ENCODE results near the gene STK32A.
"Not testable (repeated sequence)": the region's sequence is repeated elsewhere in the genome, so short reads cannot be mapped to it uniquely, and the experiment has no call there.

STK32A gene

GRCh38 chr5:147225938-147226337 lies 8.9 kb upstream of the STK32A start:
- Mint-ChIP-seq H3K27me3 (peaks cover under 1% of the 10 kb centered on the region), H3K27ac (no peak overlapping the region), H3K9me3 (peaks cover 10% of the 10 kb centered on the region), H3K36me3 (ENCODE audit: low read depth) (no peaks in the 10 kb centered on the region), H3K4me3 (no peak overlapping the region), H3K4me1 (ENCODE audit: low read depth) (no peaks in the 10 kb centered on the region)
- intact Hi-C loops (cut with micrococcal nuclease): no loop called here

DNA sequence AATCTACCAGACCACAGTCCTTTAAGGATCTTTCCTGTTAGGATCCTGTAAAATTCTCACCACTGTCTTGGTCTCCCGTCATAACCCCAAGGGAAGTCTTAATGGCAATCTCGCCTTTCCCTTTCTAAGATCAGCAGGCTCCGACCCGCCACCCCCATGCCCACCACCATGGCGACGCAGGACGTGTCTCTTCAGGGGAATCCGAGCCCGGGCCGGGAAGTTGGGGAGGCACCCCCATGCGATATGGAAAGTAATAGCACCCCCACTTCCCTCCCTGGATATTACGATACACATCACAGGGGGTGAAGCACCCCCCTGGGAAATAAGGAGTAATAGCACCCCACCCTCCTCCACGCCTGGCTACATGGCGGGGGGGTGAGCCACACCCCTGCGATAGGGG lies 8.3 kb upstream of the STK32A start:
- H3K9me3 Mint-ChIP-seq: peaks cover 10% of the 10 kb centered on the region
- peaks cover 7% of the 10 kb centered on the region for H3K27me3 Mint-ChIP-seq
- H3K4me1 Mint-ChIP-seq (ENCODE audit: low read depth): no peaks in the 10 kb centered on the region
- no peak overlapping the region for H3K4me3 Mint-ChIP-seq
- intact Hi-C loops (cut with micrococcal nuclease): no loop called here
- H3K36me3 Mint-ChIP-seq (ENCODE audit: low read depth): no peaks in the 10 kb centered on the region
- H3K27ac Mint-ChIP-seq: no peak overlapping the region

- H3K4me3 Mint-ChIP-seq: no peak overlapping the region
- peaks cover 57% of the 10 kb centered on the region for H3K27me3 Mint-ChIP-seq
- no peaks in the 10 kb centered on the region for H3K9me3 Mint-ChIP-seq
- H3K4me1 Mint-ChIP-seq (ENCODE audit: low read depth): no peaks in the 10 kb centered on the region
- no peaks in the 10 kb centered on the region for H3K36me3 Mint-ChIP-seq (ENCODE audit: low read depth)
- H3K27ac Mint-ChIP-seq: no peak overlapping the region
- intact Hi-C loops (cut with micrococcal nuclease): no loop called here
Observed at GRCh38 chr5:147234239-147234824, 494 bp upstream of the STK32A start.

DNA sequence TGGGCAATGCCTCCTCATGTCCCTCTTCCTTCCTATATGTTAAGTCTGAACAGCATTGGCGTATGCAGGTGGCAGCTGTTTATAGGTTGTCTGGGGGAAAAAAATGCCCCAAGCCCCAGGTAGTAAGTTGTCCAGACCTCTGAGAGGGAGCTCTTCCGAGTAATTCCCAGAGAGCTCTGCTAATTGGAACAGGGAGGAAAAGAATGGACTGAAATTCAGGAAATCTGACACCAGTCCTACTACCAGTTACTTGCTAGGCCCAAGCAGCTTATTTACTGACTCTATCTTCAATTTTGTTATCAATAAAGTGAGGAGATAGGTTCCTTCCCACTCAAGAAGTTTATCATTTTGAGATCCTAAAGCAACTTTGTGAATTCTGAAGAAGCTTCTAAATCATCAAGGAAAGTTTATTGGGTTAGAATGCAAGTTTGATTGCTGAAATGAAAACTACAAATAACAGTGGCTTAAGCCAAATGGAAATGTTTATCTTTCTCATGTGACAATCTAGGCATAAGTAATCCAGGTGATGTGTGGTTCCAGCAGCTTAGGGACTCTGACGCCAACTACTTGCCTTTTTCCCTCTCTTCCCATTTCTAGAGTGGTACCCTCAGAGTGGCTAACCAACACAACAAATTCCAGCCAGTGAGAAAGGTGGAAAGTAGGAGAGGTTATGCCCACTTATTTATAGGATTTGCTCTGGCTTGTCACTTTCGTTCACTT lies 5.6 kb downstream of the STK32A start:
- H3K27me3 Mint-ChIP-seq: peaks cover 20% of the 10 kb centered on the region

DNA sequence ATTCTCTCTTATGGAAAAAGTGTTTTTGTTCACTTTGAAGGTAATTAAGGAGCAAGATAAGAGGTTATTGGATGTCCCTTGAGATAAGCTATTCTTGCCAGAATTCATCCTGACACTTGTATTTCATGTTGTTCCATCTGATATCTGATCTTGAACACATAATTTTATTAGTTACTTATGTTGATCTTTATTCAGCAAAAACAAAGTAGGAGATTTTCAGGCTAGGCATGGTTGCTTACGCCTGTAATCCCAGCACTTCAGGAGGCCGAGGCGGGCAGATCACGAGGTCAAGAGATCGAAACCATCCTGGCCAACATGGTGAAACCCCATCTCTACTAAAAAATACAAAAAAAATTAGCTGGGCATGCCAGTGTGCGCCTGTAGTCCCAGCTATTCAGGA lies 8.4 kb downstream of the STK32A start:
- H3K4me3 Mint-ChIP-seq; intact Hi-C loops (cut with micrococcal nuclease): not testable (repeated sequence)

More for the DNA sequence above, 5.6 kb downstream of the STK32A start:
- intact Hi-C loops (cut with micrococcal nuclease): no loop called here
- no peak overlapping the region for H3K4me3 Mint-ChIP-seq
- no peaks in the 10 kb centered on the region for H3K4me1 Mint-ChIP-seq (ENCODE audit: low read depth)
- no peaks in the 10 kb centered on the region for H3K36me3 Mint-ChIP-seq (ENCODE audit: low read depth)
- H3K9me3 Mint-ChIP-seq: no peaks in the 10 kb centered on the region
- H3K27ac Mint-ChIP-seq: no peak overlapping the region

DNA sequence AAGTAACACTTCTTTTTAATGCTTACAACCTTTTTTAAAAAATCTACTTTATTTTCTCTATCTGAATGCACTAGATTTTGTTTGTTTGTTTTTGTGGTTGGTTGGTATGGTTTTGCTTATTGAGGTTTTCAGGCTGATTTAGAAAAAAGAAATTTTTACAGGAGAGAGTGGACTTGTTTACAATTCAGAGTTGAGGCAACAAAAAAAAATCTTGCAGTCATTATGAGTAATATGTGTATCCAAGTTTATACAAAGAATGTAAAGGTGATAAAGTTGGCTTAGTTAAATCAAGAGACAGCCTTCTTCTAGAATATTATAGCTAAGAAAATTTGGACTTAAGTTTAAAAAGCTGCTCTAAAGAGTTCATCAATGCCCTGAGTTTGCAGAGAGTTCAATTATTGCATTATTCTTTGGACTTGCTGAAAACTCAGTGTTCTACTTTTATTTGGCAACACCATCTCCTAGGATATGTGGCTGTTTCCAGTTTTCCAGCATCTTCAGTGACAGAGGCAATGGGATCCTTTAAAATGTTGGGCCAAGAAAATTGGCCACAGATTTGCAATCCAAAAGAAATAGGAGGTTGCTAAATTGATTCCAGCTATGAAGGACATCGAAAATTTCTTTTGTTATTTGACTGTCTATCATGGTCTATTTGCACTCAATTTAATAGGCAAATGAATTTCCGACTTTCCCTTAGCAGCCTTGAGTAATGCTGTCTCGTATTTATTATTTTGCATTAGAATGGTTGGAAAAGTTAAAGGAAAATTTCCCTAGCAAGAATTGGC lies 10.7 kb downstream of the STK32A start:
- Mint-ChIP-seq H3K4me3 (no peak overlapping the region), H3K4me1 (ENCODE audit: low read depth) (no peaks in the 10 kb centered on the region), H3K27me3 (peaks cover 1% of the 10 kb centered on the region), H3K9me3 (no peaks in the 10 kb centered on the region), H3K36me3 (ENCODE audit: low read depth) (no peaks in the 10 kb centered on the region), H3K27ac (no peak overlapping the region)
- intact Hi-C loops (cut with micrococcal nuclease): no loop called here

More for the DNA sequence above, 8.4 kb downstream of the STK32A start:
- not testable (repeated sequence) for H3K4me1 Mint-ChIP-seq (ENCODE audit: low read depth); H3K36me3 Mint-ChIP-seq (ENCODE audit: low read depth); H3K9me3 Mint-ChIP-seq; H3K27me3 Mint-ChIP-seq; H3K27ac Mint-ChIP-seq

DNA sequence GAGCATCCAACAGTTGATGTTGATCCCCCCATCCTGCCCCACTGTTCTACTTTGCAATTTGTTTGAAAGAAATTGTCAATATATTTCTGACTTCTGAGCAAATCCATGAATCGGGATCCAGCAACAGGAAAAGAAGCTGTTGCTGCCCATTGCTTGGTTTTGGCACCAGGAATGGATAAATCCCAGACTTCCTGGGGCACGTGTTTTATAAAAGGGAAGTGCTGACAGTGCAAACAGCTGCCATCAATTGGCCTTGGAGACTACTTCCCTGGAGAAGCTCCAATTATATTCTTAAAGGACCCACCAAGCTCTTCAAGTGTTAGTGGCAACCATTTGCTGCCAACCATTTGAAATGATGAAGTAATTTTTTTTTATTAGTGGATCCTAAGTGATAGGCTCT lies 13.7 kb downstream of the STK32A start:
- Mint-ChIP-seq H3K4me3 (no peak overlapping the region), H3K27me3 (peaks cover 1% of the 10 kb centered on the region), H3K9me3 (no peaks in the 10 kb centered on the region), H3K4me1 (ENCODE audit: low read depth) (no peaks in the 10 kb centered on the region), H3K27ac (no peak overlapping the region), H3K36me3 (ENCODE audit: low read depth) (no peaks in the 10 kb centered on the region)
- intact Hi-C loops (cut with micrococcal nuclease): no loop called here

DNA sequence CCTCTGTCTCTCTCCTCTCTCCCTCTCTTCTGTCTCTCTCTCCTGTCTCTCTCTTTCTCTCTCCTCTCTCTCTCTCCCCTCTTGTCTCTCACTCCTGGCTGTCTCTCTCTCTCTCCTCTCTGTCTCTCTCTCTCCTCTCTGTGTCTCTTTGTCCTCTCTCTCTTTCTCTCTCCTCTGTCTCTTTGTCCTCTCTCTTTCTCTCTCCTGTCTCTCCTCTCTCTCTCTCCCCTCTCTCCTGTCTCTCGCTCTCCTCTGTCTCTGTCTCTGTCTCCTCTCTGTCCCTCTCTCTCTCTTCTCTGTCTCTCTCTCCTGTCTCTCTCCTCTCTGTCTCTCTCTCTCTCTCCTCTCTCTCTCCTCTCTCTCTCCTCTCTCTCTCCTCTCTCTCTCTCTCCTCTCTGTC lies 25.0 kb downstream of the STK32A start:
- no peak overlapping the region for H3K4me3 Mint-ChIP-seq
- H3K9me3 Mint-ChIP-seq: no peaks in the 10 kb centered on the region
- H3K27ac Mint-ChIP-seq: no peak overlapping the region
- intact Hi-C loops (cut with micrococcal nuclease): no loop called here
- H3K4me1 Mint-ChIP-seq (ENCODE audit: low read depth): no peaks in the 10 kb centered on the region
- peaks cover 13% of the 10 kb centered on the region for H3K27me3 Mint-ChIP-seq
- H3K36me3 Mint-ChIP-seq (ENCODE audit: low read depth): no peaks in the 10 kb centered on the region

- H3K9me3 Mint-ChIP-seq: peaks cover 9% of the 10 kb centered on the region
- H3K27me3 Mint-ChIP-seq: peaks cover 6% of the 10 kb centered on the region
- H3K4me1 Mint-ChIP-seq (ENCODE audit: low read depth): no peaks in the 10 kb centered on the region
- H3K36me3 Mint-ChIP-seq (ENCODE audit: low read depth): no peaks in the 10 kb centered on the region
- intact Hi-C loops (cut with micrococcal nuclease): no loop called here
- H3K27ac Mint-ChIP-seq: no peak overlapping the region
- no peak overlapping the region for H3K4me3 Mint-ChIP-seq
Observed at GRCh38 chr5:147267082-147267832, 32.4 kb downstream of the STK32A start.

- H3K9me3 Mint-ChIP-seq: peaks cover 7% of the 10 kb centered on the region
- intact Hi-C loops (cut with micrococcal nuclease): no loop called here
- peaks cover 3% of the 10 kb centered on the region for H3K27me3 Mint-ChIP-seq
- no peaks in the 10 kb centered on the region for H3K4me1 Mint-ChIP-seq (ENCODE audit: low read depth)
- no peak overlapping the region for H3K4me3 Mint-ChIP-seq
- no peak overlapping the region for H3K27ac Mint-ChIP-seq
- H3K36me3 Mint-ChIP-seq (ENCODE audit: low read depth): no peaks in the 10 kb centered on the region
Observed at GRCh38 chr5:147276497-147276896, 41.7 kb downstream of the STK32A start.

GRCh38 chr5:147286296-147286695 lies 51.5 kb downstream of the STK32A start:
- Mint-ChIP-seq H3K27ac (no peak overlapping the region), H3K9me3 (peaks cover 31% of the 10 kb centered on the region), H3K4me3 (no peak overlapping the region), H3K27me3 (no peaks in the 10 kb centered on the region), H3K4me1 (ENCODE audit: low read depth) (no peaks in the 10 kb centered on the region), H3K36me3 (ENCODE audit: low read depth) (no peaks in the 10 kb centered on the region)
- intact Hi-C loops (cut with micrococcal nuclease): no loop called here

DNA sequence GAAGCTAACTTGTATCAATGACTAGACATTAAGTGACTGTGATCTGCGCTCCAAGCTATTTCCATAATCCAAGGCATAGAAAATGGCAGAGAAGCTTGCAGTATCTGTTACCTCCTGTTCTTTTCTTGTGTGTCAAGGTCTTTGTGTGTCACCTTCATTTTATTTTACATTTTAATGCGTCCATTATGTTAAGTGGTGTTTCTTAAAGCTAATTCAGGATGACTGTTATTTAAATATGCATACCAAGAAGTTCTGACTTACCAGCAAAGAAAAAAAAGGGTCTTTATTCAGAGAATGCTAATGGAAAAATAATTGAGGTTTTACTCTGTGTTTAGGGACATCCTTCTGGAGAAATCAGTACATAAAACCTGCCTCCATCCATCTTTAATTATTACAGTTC lies 52.3 kb downstream of the STK32A start:
- Mint-ChIP-seq H3K36me3 (ENCODE audit: low read depth) (no peaks in the 10 kb centered on the region), H3K27me3 (no peaks in the 10 kb centered on the region), H3K4me3 (no peak overlapping the region), H3K27ac (no peak overlapping the region), H3K9me3 (peaks cover 31% of the 10 kb centered on the region), H3K4me1 (ENCODE audit: low read depth) (no peaks in the 10 kb centered on the region)
- intact Hi-C loops (cut with micrococcal nuclease): no loop called here

- intact Hi-C loops (cut with micrococcal nuclease): no loop called here
- Mint-ChIP-seq H3K4me1 (ENCODE audit: low read depth) (no peaks in the 10 kb centered on the region), H3K27ac (no peak overlapping the region), H3K9me3 (peaks cover 7% of the 10 kb centered on the region), H3K4me3 (no peak overlapping the region), H3K36me3 (ENCODE audit: low read depth) (no peaks in the 10 kb centered on the region), H3K27me3 (no peaks in the 10 kb centered on the region)
Observed at GRCh38 chr5:147290261-147290660, 55.4 kb downstream of the STK32A start.

DNA sequence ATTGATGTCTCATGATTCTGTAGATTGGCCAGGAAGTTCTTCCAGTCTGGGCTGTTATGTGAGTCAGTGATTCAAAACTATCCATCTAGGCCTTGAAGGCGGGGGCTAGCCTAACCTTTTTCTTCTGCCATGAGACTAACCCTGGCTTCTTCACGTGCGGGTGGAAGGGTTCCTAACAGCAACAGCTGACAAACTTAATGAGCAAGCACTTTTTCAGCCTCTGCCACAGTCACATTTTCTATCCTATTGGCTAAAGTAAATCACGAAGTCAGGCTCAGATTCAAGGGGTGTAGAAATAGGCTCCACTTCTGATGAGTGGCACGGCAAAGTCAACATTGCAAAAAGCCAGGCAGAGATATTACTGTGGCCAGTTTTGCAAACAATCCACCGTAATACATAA lies 68.4 kb downstream of the STK32A start:
- Mint-ChIP-seq H3K27ac (no peak overlapping the region), H3K27me3 (no peaks in the 10 kb centered on the region), H3K36me3 (ENCODE audit: low read depth) (no peaks in the 10 kb centered on the region), H3K4me1 (ENCODE audit: low read depth) (no peaks in the 10 kb centered on the region), H3K9me3 (peaks cover 9% of the 10 kb centered on the region), H3K4me3 (no peak overlapping the region)
- intact Hi-C loops (cut with micrococcal nuclease): no loop called here

All from dendritic cell treated with granulocyte-macrophage colony-stimulating factor and Interleukin-4, amounts not matched to agents 40 ng/mL and 50 ng/mL, for 4 days (primary cell).